Endothelial cell of hepatic sinusoid (primary cell): ENCODE measurements around the gene PRELP.

Experiments used
- in situ Hi-C: cut with HindIII; loops from 2 replicates; pipeline ENCODE4 v1.10.0; 2017; ENCODE audit warnings: low sequenced_read_pairs

Gene PRELP

DNA sequence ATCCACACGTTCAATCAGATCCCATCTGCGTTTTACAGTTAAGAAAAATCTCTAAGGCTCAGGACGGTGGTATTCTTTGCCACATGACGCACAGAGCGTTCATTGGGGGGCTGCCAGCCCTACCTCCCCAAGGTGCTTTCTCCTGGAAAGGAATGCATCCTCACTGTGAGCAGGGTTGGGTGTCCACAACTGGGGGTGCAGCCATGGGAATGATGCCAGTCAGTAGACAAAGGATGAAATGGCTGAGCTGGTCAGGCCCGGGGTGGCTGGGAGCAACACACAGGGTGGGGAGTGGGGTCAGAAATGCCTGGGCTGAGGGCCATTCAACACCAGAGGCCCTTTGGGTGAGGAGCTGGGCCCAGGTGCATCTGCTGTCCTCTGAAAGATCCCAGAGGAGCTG lies 44.3 kb downstream of the PRELP start:
- in situ Hi-C loops = no loop called here

DNA sequence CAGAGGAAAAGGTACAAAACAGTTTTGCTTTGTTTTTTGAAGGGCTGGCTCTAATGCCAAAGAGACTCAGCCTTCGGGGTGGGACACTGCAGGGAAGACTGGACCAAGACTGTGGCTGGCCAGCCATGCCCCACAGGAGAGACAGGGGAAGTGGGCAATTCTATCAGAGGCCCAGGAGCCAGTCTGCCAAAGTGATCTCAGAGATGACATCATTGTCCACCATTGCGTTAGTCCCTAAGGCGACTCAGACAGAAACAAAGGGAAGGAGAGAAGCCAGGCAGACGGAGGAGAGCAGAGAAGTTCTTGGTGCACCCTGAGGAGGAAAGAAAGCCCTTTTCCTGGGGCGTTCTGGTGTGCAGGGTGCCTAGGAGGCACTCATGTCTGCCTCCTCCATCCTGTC lies 44.7 kb downstream of the PRELP start:
- in situ Hi-C loops = no loop called here

DNA sequence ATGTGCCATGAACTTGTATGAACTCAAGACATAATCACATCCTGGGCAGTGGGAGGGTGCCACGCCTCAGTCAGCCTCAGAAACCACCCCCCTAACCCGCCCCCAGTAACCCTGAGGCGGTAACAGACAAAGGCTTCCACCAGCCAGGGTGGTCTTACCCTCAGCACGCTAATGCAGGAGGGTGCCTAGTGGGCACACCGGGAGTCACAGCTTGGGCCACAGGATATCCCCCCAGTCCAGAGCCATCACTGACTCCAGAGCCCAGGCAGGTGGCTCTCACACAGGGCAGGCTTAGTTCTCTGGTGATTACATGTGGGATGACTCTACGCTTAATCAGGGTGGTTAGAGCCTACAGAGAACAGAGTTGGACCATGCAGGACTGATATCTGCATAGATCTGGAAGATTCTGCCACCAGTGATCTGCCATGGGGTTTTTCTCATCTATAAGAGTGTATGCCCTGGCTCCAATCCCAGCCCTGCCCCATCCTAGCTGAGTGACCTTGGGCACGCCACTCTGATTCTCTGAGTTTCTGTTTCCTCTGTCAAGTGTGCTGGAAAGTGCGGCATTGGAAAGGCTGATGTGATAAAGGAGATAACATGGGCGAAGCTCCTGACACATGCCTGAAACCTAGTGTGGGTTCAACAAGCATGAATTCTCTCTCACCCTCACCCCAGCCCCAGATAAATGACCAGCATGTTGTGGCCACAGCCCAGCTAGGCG lies 45.6 kb downstream of the PRELP start:
- in situ Hi-C loops = no loop called here

DNA sequence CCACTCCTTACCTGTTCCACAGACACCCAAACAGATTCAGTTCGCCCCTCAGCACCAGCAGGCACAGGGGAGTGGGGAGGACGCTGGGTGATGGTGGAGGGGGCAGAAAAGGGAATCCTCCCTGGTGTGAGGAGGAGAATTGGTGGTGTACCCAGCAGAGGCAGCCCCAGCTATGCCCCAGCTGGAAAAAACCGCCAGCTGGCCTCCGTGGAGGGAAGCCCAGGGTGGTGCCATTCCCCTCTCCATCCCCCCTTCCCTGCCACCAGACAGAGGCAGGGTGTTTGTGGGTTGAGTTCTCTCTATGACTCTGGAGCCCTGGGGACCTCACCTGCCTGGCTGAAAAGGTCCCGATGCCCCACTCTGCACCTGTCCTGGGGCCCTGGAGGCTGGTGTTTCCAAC lies 46.2 kb downstream of the PRELP start:
- in situ Hi-C loops = no loop called here

DNA sequence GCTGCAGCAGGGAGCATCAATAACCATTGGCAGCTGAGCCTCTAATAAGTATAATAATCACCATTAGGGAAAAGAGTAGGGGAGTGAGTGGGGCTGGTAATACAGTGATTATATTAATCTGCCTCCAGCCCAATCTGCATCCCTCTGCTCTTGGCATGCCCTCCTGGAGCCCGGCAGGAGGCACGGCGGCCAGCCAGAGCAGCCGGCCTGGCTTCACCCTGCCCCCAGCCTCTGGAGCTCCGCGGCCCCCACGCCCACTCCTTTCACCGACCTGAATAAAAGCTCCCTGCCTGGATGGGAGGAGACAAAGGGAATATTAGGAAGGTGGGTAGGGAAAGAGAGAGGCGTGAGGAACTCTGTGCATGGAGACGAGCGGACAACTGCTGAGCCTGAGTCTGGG lies 46.6 kb downstream of the PRELP start:
- in situ Hi-C loops = no loop called here

DNA sequence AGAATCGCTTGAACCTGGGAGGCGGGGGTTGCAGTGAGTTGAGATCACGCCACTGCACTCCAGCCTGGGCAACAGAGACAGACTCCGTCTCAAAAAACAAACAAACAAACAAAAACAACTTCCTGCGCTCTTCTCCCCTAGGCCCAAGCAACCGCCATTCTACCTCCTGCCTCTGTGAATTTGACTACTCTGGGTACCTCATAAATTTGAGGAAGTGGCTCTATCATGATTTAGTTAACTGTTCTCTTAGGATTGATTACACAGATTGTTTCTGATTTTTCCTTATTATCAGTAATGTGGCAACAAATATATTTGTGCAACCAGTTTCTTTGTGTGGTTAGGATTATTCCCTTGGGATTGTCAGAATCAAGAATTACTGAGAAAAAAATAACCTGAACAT lies 48.1 kb downstream of the PRELP start:
- in situ Hi-C loops = no loop called here

DNA sequence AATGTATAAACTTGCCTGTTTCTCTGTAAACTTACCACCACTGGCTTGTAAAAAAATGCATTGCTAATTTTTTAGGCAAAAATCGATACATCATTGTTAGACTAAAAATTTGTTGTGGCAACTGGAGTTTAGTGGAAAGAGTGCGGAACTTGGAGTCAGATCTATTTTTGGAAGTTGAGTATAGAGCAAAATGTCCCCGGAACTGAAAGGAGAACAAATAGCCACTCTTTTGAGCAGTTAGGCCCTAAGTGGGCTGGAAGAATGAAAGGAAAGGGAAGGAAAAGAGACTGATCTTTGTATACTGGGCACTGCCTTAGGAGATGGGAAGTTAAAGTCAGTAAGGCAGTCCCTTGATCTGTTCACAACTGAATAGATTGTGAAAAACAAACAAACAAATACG lies 48.5 kb downstream of the PRELP start:
- in situ Hi-C loops = no loop called here

DNA sequence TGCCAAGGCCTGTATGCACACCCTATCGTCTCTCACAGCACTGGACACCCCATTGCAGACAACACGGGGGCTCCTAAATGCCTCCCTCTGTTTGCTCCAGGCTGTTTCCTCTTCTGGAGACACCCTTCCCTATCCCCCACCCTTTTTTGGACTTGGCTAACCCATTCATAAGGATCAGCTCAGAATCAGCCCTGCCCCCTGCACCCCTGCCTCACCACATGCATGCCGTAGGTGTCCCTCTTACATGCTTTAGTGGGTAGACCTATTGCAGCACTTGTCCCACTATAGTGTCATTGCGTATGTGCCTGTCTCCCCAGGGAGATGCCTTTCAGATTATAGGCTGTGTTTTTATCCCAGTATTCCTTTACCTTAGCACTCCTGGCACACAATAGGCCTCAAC lies 49.2 kb downstream of the PRELP start:
- in situ Hi-C loops = no loop called here

DNA sequence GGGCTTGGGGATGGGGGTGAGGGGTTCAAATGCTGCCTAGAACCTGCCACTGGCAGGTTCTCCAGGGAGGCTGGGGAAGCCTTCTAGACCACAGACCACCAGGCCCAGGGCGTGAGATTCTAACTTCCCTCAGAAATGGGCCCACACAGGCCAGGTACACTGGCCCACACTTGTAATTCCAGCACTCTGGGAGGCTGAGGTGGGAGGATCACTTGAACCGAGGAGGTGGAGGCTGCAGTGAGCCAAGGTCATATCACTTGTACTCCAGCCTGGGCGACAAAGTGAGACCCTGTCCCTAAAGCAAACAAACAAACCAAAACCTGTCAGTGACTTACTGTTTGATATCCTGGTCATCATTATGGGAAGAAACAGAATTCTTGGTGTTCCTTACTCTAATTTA lies 50.1 kb downstream of the PRELP start:
- in situ Hi-C loops = no loop called here

DNA sequence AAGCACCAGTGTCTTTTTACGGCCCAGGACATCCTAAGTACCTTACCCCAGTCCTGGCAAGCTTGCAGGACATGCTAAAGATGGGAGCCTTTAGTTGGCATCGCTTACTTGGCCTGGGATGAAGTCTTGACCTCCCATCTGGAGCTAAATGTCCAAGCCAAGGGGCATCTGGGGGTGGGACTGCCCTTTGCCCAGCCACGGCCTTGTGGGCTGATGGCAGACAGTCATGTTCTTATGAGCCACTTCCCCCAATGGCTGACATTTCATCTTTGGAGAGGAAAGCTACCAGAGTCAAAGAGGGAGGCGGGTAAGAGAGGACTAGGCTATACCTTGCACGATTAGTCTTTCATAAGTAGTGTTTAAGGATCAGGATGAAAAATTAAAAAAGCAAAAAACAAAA lies 50.5 kb downstream of the PRELP start:
- in situ Hi-C loops = no loop called here

DNA sequence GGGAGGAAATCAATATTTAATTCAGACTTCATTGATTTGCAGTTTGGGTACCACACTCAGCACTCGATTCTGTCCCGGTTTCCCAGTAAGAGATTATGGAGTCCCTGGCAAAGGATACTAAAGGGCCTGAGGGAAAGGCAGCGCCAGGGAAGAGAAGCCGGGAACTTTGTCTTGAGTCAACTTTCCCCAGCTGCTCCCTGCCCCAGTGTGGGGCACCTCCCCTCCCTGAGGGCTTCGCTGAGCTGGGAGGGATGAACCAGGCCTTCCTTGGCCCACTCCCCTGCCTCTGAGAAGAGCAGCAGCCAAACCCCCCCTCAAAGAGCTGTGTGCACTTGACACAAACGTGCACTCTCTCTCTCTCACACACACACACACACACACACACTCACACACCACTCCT lies 51.0 kb downstream of the PRELP start:
- in situ Hi-C loops = no loop called here

DNA sequence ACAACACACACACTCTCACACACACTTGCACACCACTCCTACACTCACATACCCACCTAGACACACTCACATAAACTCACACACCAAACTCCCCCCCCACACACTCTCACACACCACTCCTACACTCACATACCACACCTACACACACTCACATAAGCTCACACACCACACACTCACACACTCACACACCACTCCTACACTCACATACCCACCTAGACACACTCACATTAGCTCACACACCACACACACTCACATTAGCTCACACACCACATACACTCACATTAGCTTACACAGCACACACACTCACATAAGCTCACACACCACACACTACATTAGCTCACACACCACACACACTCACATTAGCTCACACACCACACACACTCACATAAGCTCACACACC lies 51.4 kb downstream of the PRELP start:
- in situ Hi-C loops = no loop called here

DNA sequence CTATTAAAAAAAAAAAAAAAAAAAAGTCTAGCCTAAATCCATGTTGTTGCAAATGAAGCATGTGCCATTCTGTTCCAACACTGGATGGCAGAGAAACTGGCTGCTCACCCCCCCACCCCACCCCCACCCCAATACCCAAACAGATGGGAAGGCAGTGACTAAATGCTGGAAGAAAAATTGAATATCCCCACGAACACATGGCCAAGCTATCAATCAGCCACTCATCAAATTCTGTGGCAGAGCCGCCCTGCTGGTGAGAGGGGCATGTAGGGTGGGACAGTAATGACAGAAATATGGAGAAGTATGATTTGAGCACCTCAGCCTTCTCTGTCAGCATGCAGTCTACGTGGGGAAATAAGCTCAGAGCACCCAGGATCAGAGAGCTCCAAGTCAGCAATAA lies 52.5 kb downstream of the PRELP start:
- in situ Hi-C loops = no loop called here

DNA sequence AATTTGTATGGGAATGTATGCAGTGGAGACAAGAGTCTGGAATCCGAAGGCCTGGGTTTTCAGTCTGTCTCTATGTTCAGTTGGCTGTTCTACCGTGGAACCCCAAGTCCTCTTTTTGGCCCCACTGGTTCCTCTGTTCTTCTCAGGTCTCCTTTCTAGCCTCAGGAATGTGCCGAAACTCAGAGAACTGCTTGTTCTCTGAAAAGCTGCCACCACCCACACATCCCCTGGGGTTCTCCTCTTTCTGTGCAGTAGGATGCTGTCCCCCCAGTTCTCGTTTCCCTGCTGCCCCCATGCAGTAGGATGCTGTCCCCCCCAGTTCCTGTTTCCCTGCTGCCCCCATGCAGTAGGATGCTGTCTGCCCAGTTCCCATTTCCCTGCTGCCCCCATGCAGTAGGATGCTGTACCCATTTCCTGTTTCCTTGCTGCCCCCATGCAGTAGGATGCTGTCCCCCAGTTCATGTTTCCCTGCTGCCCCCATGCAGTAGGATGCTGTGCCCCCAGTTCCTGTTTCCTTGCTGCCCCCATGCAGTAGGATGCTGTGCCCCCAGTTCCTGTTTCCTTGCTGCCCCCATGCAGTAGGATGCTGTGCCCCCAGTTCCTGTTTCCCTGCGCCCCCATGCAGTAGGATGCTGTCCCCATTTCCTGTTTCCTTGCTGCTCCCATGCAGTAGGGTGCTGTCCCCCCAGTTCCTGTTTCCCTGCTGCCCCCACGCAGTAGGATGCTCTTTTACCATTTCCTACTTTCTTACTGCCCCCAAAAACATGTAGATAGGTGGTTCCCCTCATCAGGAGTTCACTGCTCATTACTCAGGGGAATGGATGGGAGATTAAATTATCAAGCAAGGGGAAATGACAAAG lies 53.6 kb downstream of the PRELP start:
- in situ Hi-C loops = no loop called here

DNA sequence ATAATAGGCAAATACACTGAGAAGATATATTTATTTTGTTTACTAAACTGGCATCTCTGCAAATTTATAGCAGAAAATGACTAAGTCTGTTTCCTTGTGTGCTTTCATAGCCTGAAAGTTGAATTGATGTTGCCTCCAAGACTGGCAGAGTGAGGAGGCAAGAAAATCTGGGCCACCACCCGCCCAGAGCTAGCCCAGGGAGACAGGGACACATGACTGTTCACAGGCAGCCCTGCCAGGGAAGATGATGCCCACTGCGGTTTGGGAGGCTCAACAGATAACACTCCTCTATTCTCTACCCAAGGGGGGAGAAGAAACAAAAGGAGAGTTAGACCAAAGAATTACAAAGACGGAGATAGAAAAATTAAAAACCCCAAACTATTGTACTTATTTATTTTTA lies 55.5 kb downstream of the PRELP start:
- in situ Hi-C loops = no loop called here

DNA sequence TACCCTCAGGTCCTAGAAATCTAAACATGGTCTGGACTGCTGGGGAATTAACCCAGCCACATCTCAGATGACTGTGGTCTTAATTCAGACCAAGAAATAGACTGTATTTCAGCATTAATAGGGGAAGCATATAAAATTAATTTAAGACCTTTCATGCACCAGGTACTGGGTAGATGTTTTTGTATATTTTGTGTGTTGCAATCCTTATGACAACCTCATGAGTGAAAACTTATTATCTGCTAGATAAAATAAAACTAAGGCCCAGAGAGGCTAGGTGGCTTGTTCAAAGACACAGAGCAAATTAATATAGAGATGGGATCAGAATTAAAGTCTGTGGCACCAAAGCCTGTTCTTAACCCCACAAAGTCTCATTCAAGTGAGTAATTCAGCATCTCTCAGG lies 58.4 kb downstream of the PRELP start:
- in situ Hi-C loops = no loop called here

DNA sequence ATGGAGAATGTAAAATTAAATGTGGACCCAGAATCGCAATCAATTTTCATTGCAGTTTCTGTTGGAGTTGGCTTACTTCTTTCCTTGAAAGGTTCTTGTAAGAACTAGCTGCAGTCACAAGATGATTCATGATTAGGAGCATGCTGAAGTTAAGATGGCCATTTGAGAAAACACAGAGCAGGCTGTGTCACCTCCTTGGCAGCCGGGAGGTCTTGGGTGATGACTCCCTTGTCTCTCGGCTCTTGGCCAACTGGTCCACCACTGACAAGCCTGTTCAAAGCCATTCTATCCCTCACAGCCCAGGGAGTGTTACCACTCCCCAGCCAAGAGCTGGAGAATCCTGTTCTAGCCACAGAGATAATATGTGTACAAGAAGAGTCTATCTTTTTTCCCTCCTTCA lies 58.9 kb downstream of the PRELP start:
- in situ Hi-C loops = no loop called here

DNA sequence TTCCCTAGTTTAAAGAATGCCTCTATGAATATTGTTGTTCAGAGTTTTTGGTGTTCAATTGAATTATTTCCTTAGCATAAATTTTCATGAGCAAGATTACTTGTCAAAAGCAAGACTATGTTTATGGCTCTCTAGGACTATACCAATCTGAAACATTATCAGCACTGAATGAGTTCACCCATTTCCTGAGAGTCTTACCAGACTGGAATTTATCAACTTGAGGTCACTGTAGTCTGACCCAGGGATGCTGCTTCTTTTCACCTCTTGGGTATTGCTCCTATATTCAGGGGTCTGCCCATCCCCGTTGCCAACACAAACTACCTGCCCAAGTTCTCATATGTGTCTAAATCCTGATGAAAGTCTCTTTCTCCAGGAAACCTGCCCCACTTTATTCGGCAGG lies 61.0 kb downstream of the PRELP start:
- in situ Hi-C loops = no loop called here

DNA sequence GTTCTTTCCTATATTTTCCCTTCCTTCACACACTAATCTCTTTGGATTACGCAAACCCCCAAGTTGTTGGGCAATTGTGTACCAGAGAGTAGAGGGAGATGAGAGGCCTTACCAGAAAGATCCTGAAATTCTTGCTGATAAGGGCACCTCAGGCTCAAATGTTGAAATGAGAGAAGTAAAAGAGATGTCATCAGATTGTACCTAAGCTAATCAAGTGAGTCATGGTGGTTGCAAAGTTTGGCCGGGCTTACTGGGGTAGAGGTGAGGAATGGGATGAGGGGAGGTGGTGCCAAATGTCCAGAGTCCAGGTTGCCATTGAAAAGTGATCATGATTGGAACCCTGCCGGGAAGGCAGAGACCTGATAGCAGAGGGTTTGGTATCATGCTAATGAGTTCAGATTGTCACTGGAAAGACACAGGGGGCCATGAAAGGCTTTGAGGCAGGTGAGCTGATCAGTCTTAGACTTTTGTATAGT lies 61.4 kb downstream of the PRELP start:
- in situ Hi-C loops = no loop called here

DNA sequence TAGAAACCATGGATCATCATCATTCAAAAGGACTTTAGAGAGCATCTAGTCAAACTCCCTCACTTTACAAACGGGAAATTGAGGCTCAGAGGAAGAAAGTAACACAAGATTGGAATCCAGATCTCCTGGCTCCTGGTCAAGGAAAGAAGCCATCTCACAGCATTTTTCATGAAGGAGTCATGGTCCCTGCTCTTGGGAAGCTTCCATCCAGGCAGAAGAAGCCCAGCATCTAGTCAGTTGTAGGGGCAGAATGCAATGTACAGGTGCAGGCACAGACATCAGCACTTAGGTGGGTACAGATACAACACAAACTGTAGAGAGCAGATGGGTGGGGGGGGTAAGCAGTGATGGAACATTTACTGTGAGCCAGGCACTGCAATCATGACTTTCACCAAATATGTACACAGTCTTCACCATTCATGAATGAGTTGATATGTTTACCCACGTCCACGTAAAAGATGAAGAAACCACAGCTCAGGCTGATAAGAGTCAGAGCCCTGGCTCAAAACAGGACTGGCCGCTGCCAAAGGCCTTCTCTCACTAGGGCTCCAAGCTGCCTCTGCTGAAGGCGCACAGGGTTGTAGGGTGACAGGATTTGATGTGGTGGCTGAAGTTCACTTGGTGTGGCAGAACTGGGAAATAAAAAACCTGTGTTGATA lies 62.3 kb downstream of the PRELP start:
- in situ Hi-C loops = no loop called here

DNA sequence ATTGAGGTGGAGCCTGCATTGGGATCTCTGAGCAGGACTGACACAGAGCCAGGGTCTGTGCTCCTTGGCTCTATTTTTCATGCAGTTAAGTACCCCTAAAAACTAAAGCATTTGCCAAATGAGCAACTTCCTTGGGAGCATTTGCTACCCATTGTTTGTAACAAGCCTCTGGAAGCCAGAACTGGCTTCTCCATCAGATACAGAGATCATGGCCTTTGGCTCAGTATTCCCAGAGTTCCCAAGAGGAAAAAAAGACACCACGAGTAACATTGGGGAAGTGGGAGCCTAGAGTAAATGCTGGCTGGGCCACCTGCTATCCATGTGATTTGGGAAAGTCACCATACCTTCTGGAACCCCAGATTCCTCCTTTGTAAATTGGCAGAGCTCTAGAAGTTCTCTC lies 63.1 kb downstream of the PRELP start:
- in situ Hi-C loops = no loop called here
